GM21619 (cell line): Measurements from ENCODE around the gene VEPH1.

ENCODE experiments used
- ATAC-seq: cut with Tn5 transposase; IDR thresholded peaks from one replicate; pipeline ENCODE4 v1.9.1; 2021; ENCODE audit not compliant: unreplicated experiment

VEPH1 gene

GRCh38 chr3:157393113-157393512 is 110.1 kb downstream of the VEPH1 start:
- ATAC-seq = no peak

DNA sequence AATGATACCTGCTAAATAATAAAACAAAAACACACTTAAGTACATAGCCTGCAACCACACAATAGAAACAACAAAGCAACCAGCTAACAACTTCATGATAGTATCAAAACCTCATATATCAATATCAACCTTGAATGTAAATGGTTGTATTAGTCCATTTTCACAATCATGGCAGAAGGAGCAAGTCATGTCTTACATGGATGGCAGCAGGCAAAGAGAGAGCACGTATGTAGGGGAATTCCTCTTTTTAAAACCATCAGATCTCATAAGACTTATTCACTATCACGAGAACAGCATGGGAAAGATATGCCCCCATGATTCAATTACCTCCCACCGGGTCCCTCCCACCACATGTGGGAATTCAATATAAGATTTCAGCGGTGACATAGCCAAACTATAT is 111.1 kb downstream of the VEPH1 start:
- ATAC-seq = no peak

DNA sequence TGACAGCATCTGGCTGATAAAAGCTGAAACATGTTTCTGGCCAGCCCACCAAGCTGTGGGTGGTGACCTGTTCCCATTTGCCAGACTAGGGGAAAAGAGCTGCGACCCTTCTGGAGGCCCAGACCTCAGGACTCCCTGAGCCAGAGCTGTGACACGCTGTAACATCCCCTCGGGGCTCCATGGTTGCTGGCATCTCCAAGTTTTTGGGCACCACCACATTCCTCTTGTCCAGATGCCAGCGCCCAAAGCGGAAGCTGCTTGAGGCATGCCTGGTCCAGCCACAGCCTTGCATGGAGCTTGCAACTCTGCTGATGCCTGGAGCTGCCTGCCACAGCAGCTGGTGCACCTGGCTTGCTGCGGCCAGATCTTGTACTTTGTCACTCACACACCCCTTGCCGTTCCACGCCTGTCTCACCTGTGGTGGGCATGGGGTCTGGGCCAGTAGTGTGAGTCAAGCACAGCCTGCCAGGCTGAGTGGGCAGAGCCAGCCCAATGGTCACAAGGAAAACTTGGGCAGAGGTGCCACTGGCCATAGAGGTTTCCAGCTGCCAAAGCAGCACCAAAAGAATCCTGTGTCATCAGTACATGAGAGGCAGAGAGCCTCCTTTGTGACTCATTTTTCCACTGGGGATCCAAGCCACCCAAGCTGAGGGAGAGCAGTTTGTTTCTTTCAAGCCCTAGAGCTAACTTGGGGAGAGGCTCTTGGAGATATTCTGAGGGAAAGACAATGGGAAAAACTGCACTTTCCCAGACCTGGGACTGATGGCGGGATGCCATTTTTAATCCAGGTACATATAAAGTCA is 112.3 kb downstream of the VEPH1 start:
- ATAC-seq = no peak

DNA sequence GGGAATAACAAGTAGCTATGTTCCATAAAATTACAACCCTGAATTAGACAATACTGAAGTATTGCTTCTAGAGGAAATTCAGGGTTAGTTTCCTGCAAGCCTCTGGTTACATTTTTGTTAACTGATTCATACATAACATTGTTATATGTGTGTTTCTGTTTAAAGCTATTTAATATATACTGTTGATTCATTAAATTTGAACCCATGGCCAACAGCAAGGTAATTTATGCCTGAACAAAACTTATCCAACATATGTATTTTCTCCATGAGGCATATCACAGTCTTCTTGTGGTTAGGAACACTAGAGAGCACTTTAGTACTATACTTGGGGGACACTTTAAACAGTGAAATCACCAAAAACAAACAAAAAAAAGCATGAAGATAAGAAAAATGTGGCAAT is 114.2 kb downstream of the VEPH1 start:
- ATAC-seq = no peak

GRCh38 chr3:157387708-157388435 is 115.3 kb downstream of the VEPH1 start:
- ATAC-seq = no peak

GRCh38 chr3:157384491-157384890 is 118.7 kb downstream of the VEPH1 start:
- ATAC-seq = no peak

DNA sequence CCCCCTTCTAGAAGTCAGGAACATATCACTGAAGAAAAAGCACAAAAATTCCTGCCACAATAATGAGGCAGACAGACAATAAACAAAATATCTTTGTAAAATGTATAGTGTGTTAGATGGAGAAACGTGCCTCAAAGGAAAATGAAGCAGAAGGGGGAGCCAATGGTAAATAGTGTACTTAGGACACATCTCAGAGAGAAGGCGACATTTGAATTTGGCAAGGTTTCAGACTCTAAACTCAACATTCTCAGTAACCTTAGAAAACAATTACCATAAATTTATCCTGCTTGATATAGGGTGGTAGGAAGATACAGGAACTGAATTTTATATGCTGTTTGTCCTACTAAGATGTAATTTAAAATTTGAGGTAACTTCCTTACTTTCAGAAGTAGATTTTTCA is 119.2 kb downstream of the VEPH1 start:
- ATAC-seq = no peak

DNA sequence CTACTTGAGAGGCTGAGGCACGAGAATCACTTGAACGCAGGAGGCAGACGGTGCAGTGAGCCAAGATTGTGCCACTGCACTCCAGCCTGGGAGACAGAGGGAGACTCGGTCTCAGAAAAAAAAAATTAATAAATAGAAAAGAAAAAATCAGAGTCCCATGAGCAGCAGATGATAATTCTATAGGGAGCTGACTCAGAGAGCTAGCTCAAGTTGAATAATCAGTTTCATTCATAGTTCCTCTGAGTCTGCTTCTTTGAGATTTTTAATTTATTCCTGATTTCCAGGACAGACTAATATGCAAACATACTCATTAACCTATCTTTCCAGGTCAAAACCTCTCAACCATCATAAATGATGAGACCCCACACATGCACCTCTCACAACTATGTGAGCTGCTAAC is 121.6 kb downstream of the VEPH1 start:
- ATAC-seq = no peak

GRCh38 chr3:157379525-157380140 is 123.6 kb downstream of the VEPH1 start:
- no peak for ATAC-seq

DNA sequence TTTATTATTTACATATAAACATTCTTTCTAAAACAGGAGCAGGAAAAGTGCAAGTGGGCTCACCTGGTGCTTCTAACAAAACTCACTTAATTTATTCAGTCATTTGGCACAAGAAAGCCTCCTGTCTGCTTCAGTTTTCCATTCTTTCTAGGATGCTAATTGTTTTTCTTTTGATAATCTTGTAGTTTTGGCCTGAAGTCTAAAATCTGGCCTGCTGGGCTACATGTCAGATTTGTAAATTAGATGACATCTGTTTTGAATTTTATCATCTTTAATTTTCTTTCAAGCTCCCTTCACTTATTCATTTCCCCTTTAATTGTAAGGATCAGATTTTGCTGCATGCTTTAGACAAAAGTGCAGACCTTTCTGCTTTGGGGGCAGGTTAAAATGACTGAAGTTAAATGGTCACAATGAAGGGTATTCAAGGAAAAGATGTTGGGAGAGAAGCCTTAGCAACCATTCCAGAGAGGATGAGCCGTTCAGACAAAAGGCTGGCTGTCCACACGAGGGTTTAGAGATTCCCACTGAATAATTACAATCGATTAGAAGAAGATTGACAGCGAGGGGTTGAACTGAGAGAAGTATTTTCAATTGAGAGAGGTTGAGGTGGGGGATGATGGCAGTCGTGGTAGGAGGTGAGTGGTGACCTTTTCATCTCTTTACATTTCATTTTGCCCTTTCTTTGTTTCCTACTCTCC is 126.5 kb downstream of the VEPH1 start:
- ATAC-seq = no peak

DNA sequence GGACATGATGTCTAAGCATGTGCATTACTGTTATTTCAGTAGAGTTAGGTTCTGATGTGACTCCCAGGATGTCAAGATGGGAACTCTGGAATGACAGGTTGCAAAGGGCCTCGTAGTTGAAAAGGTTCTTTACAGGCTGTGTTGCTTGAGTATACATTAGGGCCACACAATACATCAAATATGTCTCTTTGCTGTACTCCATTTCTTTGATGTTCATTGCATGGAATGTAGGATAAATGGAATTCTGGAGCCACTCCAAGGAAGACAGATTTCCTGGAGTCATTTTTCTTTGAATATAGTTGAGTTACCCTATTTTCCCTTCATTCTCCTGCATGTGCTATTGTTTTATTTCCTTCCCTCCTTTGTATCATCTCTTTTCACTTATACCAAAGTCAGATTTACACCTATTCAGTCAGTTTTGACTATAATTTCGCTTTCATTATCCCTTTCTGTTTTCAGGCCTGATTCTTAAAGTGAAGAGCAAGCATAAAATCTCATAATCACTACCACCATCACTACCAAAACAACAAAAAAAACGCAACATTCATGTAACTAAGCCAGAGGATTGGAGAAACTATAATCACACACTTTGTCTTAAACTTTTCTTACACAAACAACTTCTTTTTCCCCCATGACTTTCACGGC is 127.8 kb downstream of the VEPH1 start:
- no peak for ATAC-seq

GRCh38 chr3:157374933-157375332 is 128.3 kb downstream of the VEPH1 start:
- ATAC-seq = no peak

GRCh38 chr3:157373783-157374182 is 129.4 kb downstream of the VEPH1 start:
- ATAC-seq = no peak

DNA sequence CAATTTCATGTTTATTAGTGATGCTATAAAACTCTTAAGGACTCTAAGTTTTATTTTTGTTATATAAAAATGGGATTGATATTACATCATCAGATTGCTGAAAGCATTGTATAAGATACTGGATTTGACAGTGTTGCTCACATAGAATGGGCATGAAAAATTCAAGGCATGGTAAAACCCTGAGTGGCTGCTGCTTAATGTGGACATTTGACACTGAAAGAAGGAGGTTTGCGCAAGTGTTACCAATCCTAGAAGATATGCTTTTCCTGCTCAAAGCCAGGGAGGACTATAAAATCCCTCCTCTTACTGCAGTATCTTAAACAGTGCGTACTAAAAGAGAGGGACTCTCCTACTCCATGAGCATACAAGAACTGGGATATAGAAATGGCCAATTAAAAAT is 132.3 kb downstream of the VEPH1 start:
- no peak for ATAC-seq

DNA sequence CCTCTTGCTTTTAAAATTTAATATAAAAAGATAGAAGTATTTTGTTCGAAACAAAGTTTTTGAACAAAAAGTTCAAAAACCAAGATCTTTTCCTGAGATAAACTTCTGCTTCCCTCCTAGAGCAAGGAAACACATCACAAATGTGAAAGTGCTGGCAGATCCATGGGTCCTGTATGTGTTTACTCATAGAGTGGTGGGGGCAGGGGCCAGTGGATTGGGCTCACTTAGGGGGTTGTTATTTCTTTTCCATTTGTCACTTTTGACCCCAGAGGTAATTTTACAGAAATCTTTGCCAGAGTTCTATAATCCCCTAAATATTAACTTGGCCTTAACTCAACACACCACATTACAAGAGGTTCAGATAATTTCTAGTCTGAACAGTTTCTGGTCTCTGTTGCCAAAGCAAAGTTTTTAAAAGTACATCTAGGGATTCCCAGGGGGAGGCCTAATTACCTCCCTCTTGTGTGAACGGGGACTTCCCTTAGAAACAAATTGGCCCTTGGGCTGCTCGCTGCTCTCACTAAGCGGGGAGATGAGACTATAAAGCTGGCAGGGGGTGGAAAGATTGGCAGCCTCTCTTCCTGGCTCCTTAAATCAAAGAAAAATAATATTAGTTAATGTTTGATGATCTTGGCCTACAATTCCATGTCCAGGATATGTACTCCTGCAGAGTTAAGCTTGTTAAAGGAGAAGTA is 133.3 kb downstream of the VEPH1 start:
- no peak for ATAC-seq

DNA sequence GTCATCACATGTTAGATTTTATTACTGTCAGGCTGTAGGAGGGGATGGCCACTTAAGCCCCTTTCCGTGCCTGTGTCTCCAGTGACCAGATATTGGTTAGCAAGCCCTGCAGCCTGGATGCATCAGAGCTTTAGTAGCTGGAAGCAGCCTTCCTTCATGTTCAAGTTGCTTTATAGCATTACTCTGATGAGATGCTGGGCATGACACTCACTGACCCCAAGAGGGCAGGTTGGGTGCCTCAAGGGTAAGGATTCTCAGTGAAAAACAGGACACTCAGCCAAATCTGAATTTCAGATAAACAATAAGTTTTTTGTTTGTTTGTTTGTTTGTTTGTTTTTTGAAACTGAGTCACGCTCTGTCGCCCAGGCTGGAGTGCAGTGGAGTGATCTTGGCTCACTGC is 135.0 kb downstream of the VEPH1 start:
- no peak for ATAC-seq

- ATAC-seq = no peak
These were observed 139.8 kb downstream of the VEPH1 start for GRCh38 chr3:157363393-157363792.

- ATAC-seq = no peak
These were observed 140.9 kb downstream of the VEPH1 start for GRCh38 chr3:157362348-157362747.

DNA sequence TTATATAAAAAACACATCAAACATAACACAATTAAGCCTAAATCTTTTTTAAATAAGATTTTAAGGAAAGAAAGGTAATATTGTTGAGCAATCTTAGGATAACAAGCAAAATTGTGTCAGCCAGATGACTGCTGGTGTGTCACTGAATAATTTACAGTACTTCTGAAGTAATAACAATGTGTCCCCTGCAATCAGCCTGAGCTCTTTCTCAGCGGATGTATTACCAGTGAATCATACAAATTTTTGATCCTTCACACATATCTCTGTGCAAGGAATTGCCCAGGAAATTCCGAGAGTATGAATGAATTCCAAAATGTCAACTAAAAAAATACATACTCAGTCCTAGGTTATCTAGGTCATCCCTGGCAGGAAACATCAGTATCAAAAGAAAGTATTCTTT is 143.2 kb downstream of the VEPH1 start:
- no peak for ATAC-seq

DNA sequence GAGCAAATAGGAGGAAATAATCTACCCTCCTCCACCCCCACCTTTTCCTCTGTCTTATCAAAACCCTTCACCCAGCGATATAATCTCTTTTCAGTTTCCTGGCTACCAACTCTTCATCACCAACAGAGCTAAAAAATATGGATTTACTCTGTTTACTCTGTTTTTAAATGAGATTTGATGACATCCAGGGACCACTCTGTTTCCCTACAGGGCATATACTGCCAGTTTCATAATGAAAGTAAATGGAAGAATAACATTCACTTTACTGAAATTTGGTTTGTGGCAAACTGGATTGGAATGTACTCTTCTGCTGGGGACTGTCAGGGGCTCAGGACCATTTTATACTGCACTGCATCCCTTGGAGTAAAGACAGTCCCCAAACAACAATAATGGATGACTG is 146.7 kb downstream of the VEPH1 start:
- no peak for ATAC-seq
